G401 (cell line): ENCODE data around the gene WNT1. TPM values are rescaled to one million over a fixed set of nuclear protein-coding genes. Genes with fewer than 3 reads are reported as not detected.

ENCODE experiments used
- DNase-seq: peaks from one replicate; pipeline ENCODE4 v3.0.0-alpha.2; 2015; ENCODE audit warnings: low spot score
- in situ Hi-C: cut with HindIII; loops from 2 replicates; pipeline ENCODE4 v1.10.0; 2016; ENCODE audit warnings: low sequenced_read_pairs, mixed read lengths
- total RNA-seq: library from RNA; depleted of rRNA; stranded (reverse); fragments of >200 nt; shearing (Covaris generic); gene quantifications from 2 replicates; pipeline ENCODE4 v1.2.3, GENCODE V29; 2014

Gene WNT1
- total RNA-seq, 1 experiment from 2014 or later = not detected

DNA sequence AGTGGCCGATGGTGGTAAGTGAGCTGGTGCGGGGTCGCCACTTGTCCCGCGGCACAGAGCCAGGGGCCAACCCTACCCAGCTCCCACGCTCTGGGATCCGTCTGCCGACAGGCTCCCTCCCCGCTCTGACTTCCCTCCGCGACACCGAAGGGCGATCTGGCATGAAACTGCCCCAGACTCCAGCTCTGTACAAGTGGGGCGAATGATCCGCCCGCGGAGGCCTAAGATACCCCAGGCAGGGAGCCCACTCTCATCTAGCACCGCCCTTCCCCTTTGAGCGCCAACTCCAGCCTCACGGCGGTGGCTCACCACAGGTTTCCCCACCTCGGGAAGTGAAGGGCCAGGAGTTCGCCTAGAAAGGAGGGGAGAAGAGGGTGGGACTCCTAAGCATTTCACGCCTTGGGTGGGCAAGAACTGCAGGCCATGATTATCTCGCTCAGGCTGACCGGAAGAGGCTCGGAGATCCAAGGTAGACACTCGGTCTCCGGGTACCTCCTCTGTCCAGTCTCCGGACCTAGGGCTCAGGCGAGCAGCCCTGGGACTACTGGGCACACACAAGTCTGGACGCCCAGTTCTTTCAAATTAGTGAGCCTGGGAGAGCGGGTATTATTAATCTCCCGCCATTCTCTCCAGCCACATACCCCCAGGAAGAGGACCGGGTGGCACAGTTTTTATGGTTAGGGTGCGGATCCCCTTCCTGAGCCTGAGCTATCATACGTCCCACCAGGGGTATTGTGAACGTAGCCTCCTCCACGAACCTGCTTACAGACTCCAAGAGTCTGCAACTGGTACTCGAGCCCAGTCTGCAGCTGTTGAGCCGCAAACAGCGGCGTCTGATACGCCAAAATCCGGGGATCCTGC lies 849 bp downstream of the WNT1 start:
- in situ Hi-C loops = no loop called here
- DNase-seq = no peak

DNA sequence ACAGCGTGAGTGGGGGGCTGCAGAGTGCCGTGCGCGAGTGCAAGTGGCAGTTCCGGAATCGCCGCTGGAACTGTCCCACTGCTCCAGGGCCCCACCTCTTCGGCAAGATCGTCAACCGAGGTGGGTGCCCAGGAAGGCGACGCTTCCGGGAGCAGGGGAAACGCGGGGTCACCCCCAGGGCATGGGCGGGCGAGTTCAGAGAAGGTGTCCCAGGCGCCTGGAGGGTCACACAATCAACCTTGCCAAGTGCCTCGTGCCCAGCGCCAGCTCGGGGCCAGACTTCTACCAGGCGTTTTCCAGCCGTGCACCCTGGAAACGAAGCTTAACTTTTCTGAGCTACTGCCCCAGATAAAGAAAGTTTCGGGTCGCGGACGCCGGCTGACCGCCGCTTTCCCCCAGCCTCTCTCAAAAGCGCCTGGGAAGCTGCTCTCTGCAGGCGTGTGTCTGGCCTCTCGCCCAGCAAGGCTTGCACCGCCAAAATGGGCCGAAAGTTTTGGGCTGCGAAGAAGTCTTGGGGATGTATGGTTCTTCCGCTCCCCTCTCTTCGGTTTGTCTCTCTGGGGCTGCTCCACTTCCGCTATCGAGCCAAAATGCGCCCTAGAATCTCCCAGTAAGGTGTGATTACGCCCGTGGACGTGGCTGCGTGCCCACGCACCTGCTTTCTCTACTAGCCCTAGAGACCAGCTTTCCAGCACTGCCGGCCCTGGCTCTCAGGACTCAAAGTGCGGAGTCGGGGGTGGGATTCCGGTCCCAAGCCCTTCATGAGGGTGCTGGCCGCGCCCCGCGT lies 1.7 kb downstream of the WNT1 start:
- no peak for DNase-seq
- in situ Hi-C loops = no loop called here

DNA sequence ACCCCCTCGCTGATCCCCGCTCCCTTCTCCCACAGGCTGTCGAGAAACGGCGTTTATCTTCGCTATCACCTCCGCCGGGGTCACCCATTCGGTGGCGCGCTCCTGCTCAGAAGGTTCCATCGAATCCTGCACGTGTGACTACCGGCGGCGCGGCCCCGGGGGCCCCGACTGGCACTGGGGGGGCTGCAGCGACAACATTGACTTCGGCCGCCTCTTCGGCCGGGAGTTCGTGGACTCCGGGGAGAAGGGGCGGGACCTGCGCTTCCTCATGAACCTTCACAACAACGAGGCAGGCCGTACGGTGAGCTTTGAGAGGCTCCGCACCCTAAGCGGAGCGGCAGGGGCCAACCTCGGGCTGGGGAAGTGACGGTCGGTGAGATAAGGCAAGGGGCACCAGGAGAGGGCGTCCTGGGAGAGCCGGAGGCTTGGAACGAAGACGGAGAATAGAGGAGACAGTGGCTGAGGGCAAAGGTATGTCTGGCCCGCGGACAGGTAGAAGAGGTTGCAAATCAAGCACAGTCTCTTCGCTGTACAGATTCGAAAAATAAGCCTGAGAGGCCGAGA lies 2.3 kb downstream of the WNT1 start:
- DNase-seq = no peak
- in situ Hi-C loops = no loop called here

DNA sequence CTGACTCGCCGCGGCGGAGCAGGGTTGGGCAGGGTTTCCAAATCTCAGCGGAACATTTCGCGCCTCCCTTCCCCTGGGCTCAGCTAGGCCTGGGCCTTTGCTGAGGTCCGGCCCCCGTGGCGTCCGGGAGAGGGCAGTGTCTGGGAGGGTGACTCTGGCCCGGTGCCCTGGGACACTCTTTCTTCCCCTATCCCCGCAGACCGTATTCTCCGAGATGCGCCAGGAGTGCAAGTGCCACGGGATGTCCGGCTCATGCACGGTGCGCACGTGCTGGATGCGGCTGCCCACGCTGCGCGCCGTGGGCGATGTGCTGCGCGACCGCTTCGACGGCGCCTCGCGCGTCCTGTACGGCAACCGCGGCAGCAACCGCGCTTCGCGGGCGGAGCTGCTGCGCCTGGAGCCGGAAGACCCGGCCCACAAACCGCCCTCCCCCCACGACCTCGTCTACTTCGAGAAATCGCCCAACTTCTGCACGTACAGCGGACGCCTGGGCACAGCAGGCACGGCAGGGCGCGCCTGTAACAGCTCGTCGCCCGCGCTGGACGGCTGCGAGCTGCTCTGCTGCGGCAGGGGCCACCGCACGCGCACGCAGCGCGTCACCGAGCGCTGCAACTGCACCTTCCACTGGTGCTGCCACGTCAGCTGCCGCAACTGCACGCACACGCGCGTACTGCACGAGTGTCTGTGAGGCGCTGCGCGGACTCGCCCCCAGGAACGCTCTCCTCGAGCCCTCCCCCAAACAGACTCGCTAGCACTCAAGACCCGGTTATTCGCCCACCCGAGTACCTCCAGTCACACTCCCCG lies 3.0 kb downstream of the WNT1 start:
- in situ Hi-C loops = no loop called here
- no peak for DNase-seq

DNA sequence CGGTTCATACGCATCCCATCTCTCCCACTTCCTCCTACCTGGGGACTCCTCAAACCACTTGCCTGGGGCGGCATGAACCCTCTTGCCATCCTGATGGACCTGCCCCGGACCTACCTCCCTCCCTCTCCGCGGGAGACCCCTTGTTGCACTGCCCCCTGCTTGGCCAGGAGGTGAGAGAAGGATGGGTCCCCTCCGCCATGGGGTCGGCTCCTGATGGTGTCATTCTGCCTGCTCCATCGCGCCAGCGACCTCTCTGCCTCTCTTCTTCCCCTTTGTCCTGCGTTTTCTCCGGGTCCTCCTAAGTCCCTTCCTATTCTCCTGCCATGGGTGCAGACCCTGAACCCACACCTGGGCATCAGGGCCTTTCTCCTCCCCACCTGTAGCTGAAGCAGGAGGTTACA lies 3.6 kb downstream of the WNT1 start:
- no peak for DNase-seq
- in situ Hi-C loops = no loop called here

DNA sequence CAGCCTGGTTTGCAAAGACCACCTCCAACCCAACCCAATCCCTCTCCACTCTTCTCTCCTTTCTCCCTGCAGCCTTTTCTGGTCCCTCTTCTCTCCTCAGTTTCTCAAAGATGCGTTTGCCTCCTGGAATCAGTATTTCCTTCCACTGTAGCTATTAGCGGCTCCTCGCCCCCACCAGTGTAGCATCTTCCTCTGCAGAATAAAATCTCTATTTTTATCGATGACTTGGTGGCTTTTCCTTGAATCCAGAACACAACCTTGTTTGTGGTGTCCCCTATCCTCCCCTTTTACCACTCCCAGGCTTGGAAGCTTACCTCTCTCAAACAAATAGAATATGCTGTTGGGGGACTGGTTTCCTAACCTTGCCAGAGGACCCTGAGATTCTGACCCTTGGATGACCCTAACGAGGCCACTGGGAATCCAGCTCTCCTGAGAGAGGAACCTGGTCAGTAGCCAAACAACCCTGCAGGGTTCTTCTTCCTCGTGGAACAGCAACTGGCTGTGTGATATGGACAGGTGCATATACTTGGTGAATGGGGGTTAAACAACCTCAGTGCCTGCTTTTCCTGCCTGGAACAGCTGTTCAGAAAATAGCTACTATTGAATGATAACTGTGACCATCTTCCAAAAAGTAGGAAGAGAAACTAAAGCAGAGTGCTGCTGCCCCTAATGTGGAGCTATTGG lies 4.4 kb downstream of the WNT1 start:
- in situ Hi-C loops = no loop called here
- DNase-seq = no peak

DNA sequence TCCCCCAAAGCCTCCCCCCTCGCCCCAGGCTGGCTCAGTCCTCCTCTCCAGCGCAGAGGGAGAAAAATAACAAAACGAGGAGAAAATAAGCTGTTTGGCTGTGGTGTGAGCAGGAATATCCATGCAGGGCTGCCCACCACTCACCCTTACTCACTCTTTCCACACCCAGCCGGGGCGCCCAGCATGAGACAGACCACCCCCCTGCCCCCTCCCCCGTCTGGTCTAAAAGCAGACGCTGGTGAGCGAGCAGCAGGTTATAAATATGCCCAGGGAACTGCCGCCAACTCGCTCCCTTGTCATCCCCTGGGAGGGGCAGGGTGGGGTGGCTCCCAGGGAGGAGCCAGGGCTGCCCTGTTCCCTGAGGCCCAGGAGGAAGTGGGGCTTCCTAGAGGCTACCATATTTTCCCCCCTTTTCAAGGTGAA lies 7.4 kb downstream of the WNT1 start:
- in situ Hi-C loops = no loop called here
- no peak for DNase-seq

DNA sequence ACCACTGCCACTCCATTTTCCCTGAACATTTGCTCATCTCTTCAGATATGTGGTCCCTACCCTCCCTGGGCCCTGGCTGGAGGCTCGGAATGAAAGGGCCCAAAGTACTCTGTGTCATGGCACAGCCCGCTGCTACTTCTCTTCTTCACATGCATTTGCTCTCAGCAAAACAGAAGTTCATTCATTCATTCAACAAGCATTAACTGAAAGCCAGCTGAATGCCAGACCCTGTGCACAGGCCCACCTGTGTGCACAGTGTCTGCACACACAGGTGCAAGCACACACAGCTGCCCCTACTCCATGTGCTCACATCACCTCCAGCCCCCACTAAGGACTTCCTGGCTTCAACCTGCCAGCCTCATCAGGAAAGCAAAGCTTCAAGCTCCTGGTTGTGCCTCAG lies 7.8 kb downstream of the WNT1 start:
- DNase-seq = no peak
- in situ Hi-C loops = no loop called here

DNA sequence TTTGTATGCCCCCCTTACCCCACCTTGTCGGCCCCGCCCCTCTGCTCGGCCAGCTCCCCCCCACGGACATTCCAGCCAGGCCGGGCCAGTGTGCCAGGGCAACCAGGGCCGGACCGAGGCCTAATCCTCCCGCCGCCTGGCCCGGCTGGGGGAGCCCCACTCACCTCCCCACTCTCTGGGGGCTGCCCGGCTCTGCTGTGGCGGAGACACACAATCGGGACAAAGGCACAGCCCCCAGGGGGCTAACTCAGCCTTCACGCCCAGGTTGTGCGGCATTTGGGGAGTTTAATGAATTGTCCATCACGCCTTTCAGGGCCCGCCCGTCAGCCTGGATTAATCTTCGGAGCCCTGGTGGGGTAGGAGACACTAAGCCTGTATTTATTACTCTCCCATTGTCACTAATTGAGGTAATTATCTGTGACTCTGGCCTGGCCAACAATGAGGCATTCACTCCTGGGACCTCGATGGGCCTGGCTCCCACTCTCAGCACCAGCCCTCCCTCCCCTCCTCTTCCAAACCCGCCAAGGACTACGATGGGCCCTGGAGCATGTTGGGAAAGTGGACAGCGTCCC lies 8.7 kb downstream of the WNT1 start:
- in situ Hi-C loops = no loop called here
- no peak for DNase-seq

DNA sequence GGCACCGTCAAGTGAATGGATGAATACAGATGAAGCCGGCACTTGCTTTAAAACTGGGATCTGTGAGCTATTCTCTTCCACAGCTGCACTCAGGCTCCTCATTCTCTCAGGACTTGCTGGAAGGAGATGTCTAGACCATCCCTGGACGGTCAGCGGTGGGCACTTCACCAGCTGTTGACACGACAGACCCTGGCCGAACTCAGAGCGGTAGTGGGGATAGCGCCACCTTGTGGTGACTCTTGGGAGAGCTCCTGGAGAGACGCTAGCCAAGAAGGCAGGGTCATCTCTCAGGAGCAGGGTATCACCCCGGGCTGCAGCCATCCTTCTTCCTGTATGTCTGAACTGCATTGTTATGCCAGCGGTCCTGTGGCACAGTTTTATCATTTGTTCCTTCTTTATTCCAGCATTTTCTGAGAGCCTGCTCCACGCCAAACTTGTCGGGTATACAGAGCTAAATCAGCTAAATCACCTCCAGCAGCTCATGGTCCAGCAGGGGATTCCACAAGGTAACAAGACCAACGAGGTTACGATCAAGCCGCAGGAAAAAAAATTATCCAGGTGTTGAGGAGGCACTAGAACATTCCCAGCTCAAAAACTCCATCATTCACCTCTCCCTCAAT lies 10.0 kb downstream of the WNT1 start:
- in situ Hi-C loops = no loop called here
- no peak for DNase-seq

DNA sequence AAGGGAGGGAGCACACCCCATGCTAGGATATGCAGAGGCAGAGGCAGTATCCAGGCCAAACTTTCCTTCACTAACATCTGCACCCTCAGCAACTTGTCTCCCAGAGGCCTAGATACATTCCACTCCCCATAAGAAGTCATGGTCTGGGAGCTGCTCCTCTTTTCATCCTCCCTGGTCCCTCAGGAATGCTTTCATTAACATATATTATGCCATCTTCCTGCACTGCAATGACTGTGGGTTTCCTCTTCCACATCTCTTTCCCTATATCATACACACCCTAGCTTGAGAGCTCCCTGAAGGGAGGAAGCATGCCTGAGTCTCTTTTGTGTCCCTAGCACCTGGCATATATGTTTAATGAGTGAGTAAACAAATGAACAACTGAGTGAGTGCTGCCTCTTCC lies 12.4 kb downstream of the WNT1 start:
- DNase-seq = no peak
- in situ Hi-C loops = no loop called here

DNA sequence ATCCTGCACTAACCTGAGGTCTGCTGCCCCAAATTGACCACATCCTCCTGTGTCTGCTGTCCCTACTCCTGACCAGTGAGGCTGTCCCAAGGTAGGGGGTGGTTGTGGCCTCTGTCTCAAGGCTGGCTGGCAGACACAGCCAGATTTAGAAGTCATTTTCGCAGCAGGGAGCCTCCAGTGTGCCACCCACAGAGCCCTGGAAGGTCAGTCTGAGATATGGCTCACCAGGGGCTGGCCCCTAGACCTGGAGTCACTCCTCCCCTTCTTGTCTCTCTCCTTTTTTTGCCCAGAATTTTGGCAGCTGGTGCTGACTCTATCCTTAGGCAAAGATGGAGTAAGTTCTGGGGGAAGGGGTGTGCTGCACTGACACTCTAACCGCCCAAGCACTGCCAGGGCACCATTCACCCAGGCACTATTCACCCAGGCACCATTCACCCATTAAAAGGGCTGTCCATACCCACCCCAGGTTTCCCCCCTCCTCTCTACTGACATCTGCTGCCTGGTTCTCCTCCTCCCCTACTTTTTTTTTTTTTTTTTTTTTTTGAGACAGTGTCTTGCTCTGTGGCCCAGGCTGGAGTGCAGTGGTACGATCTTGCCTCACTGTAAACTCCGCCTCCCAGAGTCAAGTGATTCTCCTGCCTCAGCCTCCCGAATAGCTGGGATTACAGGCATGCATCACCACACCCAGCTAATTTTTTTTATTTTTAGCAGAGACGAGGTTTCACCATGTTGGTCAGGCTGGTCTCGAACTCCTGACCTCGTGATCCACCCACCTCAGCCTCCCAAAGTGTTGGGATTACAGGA lies 13.3 kb downstream of the WNT1 start:
- no peak for DNase-seq

DNA sequence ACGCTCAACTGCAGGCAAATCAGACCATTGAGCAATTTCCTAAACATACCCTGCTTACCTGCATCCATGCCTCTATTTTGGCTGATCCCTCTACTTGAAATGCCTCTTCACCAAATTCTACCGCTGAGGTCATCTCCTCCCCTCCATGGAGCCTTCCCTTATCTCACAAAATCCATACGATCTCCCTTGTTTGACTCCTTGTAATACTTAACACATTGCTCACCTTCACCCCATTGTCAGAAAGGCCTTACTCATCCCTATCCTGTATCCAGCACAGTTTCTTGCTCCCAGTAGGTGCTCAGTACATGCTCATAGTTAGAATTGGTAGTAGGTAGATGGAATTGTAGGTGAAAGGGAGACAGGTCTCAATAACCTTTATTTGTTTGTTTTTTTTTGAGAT lies 15.7 kb downstream of the WNT1 start:
- in situ Hi-C loops = no loop called here

More for the DNA sequence above, 13.3 kb downstream of the WNT1 start:
- in situ Hi-C loops = no loop called here

DNA sequence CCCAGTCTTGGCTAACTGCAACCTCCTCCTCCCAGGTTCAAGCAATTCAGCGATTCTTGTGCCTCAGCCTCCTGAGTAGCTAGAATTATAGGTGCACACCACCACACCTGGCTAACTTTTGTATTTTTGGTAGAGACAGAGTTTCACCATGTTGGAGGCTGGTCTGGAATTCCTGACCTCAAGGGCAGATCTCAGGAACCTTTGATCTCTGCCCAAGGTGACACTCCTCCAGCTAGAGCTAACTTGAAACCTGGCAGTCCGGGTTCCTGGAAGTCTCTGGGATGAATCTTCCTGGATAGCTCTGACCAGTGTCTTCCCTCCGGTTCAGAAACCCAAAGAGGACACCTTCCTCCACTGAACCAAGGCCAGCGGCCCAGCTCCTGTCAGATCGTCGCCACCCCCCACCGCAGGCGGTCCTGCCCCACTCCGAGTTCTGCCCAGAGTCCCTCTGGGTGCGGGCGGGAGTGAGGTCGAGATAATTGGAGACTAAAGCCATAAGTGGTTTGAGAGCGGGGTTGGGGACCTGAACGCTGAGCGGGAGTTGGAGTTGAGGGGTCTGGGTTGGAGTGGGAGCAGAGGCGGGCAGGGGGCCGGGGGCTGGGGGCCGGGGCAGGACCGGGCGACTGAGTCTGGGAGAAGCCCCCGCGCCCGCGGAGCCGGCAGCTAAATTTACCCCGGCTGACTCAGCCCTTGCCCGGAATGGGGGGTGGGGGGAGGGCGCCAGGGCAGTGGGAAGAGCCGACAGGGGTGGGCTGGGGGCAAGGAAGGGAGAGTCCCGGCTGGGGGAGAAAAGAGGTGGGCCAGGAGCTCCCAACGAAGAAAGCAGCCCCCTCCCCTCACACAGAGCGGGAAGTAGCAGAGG lies 16.3 kb downstream of the WNT1 start:
- no peak for DNase-seq
- in situ Hi-C loops = no loop called here

More for the DNA sequence above, 15.7 kb downstream of the WNT1 start:
- DNase-seq = no peak

DNA sequence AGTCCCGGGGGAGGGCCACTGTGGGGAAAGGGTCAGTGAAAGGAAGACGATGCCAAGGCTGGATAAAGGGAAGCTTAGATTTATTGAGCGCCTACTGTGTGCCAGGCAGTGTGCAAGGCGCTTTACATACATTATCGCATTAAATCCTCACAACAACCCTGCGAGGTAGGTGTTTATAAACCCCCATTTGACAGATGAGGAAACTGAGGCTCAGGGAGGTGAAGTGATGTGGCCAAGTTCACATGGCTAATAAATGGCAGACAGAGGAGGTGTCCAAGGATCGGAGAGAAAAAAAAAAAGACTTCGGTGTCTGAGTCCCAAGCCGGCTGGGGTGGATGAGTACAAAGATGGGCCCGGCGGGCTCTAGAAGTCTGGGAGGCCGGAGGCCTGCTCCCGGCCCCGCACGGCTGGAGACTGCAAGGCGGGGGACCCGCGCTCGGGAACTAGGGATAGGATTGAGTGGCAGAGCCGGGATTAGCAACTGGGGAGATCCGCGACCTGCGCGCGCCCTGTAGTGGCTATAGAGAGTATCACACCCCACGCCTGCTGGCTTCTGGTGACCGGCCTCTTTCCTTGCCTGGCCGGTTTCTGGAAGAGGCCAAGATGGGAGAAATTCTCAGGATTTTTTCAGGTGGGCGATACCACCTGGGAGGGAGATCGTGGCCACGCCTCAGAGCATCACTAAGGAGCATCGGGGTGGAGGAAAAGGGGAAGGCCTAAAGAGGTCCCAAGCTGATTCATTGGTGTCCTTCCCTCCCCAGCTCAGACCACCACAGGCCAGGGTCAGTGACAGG lies 17.2 kb downstream of the WNT1 start:
- DNase-seq = peak; percentile 85
- in situ Hi-C loops = no loop called here
